ENCODE data around the gene NDUFS6.

NDUFS6 gene

GRCh38 chr5:1823381-1824034 is 22.3 kb downstream of the NDUFS6 start:
- no peak for DNase-seq (ENCODE audit: low read depth)
- no peak overlapping the region for H3K4me3 ChIP-seq (ENCODE audit: low read depth, low read length)
- TF ChIP-seq CTCF (IDR thresholded peaks at IDR 0.05; ENCODE audit: control insufficient read depth, extremely low read depth, insufficient read depth): no peak

GRCh38 chr5:1824109-1824821 is 23.1 kb downstream of the NDUFS6 start:
- no peak for DNase-seq (ENCODE audit: low read depth)
- no peak overlapping the region for H3K4me3 ChIP-seq (ENCODE audit: low read depth, low read length)
- no peak for TF ChIP-seq CTCF (IDR thresholded peaks at IDR 0.05; ENCODE audit: control insufficient read depth, extremely low read depth, insufficient read depth)

- no peak for TF ChIP-seq CTCF (IDR thresholded peaks at IDR 0.05; ENCODE audit: control insufficient read depth, extremely low read depth, insufficient read depth)
- no peak overlapping the region for H3K4me3 ChIP-seq (ENCODE audit: low read depth, low read length)
Observed at GRCh38 chr5:1824903-1825841, 24.0 kb downstream of the NDUFS6 start.

DNA sequence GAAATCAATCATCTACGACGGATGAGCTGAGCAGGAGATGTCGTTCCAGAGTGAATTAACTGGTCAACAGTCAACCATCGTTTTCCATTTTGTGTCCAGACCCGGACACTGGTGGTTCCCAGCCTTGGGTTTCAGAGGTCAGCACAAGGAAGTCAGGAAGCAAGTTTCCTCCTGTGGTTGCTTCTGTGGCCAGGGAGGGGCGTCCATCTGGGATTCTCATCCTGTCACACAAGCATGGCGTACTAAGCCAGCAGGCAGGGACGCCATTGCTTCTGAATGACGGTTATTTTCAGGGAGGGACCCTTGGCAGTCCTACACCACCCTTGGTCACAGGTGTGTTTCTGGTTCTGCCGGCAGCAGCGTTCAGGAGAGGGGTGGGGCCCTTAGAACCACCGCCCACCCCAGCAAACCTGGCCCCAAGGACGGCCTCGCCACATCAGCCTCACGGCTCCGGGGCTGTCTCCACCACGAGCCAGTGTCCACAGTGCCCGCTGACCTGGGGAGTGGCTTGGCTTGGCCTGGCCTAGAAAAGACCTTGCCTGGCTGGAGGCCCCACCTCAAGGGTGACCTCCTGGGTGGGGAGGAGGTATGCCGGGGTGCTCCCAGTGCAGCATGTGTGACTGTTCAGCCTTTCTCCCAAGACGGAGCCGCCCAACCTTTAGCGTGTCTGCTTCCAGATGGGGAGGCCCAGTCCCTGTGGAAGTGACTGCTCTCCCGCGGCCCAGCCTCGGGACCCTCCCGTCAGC is 25.2 kb downstream of the NDUFS6 start:
- no peak for DNase-seq (ENCODE audit: low read depth)
- TF ChIP-seq CTCF (IDR thresholded peaks at IDR 0.05; ENCODE audit: control insufficient read depth, extremely low read depth, insufficient read depth): no peak
- H3K4me3 ChIP-seq (ENCODE audit: low read depth, low read length): no peak overlapping the region

More at GRCh38 chr5:1824903-1825841, 24.0 kb downstream of the NDUFS6 start:
- DNase-seq (ENCODE audit: low read depth): no peak

DNA sequence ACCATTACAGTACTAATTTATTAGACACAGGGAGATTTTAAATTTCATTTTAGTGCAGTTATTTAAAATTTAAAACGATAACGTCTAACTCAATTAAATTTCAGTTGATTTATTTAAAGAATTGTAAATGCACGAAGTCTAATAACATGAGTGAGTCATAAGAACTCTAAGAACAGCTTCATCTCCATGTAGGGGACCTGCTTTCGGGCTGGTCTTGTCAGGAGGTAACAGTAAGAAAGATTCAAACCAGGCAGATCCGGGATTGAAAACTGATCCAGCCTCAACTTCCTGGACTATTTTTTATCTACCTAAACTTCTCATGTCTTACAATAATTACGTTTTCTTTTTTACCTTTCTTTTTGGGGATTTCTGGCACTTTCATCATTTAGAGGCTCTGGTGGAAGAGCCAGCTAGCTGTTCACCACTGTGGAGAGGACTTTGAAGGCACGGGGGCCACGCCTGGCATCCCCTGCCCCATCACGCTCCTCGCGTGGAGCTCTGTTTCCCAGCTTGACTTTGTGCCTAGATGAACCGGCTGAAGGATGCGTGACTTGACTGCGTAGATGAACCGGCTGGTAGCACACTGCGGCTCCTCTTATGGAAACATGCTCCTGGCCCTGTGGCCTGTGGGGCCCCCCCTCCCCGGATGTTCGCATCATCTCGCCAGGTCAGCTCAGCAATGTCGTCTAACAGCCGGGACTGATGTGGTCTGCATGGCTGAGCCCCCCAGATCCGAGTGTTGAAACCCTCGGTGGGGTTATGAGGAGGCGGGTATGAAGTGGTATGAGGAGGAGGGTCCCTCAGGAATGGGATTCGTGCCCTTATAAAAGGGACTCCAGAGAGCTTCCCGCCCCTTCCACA is 26.0 kb downstream of the NDUFS6 start:
- no peak for DNase-seq (ENCODE audit: low read depth)
- TF ChIP-seq CTCF (IDR thresholded peaks at IDR 0.05; ENCODE audit: control insufficient read depth, extremely low read depth, insufficient read depth): no peak
- no peak overlapping the region for H3K4me3 ChIP-seq (ENCODE audit: low read depth, low read length)
